GM19397 (cell line): ENCODE results near the gene ZNF618.

Source experiments
- ATAC-seq: cut with Tn5 transposase; IDR thresholded peaks from one replicate; pipeline ENCODE4 v1.9.1; 2021; ENCODE audit warnings: mild to moderate bottlenecking, moderate library complexity; ENCODE audit not compliant: unreplicated experiment

The ZNF618 gene

DNA sequence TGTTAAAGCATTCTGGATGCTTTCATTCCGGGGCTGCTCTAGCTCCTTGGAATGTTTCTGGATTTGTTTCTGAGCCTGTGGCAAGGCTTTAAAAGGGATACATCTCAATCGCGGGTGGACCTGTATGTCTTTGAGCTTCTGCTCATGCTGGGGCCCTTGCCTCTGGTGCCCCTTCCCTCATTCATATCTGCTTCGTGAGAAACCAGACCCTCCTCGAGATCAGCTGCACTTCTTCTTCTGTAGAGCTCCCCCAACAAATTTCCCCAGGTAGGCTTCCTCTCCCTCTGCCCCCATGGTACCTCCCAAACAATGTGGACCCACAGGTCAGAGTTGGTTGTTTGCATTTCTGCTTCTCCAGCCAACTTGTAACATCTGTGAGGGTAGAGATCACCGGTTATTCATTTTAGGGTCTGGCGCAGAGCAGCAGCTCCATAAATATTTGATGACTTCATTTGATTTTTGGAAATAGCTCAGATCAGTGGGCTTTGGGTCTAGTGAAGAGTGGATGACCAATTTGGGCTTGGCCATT lies 6.6 kb downstream of the ZNF618 start:
- ATAC-seq, result no peak

DNA sequence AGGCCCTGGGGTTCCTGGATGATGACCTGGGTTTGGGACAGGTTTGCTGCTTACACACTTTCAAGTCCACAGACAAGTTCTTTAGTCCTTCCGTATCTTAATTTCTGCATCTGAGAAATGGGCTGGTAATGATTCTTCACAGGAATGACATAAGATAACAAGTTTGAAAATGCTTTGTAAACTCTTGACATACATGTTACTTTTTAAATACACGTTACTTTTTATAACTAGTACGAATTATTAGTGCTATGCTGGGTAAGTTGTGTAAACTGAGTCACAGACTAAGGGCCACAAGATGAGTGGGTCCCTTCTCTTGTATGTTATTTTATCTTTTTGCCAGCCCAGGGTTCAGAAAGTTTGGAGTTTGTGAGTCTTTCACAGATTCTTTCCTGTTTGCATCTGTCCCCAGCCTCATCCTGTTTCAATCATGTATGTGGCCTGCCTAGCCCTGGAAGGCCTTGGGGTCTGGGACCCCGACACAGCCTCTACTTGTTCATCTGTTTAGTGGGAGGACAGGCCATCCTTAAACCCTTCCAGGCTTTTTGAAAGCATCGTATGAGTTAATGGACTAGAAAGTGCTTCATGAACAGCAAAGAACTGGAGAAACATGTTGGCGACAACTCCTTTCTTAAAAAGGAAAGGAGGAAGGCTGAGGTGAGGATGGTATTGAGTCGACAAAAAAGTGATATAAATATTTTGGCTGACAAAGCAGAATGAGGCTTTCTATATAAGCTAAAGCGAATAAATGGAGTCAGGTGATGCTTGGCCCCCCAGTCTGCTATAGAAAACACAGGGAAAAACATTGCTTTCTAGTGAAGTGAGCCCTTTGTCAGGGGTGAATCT lies 9.3 kb downstream of the ZNF618 start:
- no peak for ATAC-seq

DNA sequence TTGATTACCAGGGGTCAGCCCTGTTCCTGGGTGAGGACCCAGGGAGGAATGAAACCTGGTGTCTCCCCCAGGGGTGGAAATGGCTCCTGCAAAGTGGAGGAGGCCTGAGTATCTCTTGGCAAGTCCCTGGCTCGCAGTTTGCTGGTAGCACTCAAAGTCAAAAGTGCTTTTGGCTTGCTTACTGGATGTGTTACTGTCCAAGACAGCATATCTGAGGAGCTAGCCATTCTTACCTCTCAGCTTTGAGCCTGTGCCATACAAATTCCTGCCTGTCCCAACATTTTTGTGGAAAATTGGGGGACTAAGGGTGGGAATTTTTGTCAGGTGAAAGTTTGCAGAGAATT lies 9.9 kb downstream of the ZNF618 start:
- ATAC-seq, result no peak

DNA sequence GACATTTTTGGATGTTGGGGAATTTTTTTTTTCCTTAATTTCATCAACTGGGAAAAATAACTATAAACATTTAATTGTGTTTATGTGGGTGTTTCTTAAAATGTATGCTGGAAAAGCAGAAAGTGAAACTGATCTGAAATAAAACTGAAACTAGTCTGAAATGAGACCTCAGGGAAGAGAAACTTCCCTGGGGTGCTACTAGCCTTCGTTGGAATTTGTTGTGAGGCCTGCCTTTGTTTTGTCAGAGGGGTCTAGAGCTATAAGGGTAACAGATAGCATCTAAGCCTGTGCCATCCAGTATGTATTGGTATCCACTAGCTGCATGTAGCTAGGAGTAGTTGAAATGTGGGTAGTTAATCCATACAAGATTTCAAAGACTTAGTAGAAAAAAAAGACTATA lies 10.4 kb downstream of the ZNF618 start:
- no peak for ATAC-seq

DNA sequence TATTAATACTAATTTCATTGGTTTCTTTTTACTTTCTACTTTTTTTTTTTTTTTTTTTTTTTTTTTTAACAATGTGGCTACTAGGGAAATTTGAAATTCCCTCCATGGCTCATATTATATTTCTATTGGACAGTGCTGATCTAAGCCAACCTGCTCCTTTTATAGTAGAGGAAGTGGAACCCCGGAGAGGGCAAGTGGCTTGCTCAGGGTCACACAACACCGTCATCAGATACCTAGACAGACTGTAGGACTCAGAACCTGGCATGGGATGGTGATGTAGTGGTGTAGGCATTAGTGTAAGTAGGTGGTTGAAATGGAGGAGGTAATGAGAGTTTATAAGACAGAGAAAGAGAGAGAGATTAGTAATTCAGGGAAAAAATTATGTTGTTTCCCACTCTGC lies 10.8 kb downstream of the ZNF618 start:
- no peak for ATAC-seq

DNA sequence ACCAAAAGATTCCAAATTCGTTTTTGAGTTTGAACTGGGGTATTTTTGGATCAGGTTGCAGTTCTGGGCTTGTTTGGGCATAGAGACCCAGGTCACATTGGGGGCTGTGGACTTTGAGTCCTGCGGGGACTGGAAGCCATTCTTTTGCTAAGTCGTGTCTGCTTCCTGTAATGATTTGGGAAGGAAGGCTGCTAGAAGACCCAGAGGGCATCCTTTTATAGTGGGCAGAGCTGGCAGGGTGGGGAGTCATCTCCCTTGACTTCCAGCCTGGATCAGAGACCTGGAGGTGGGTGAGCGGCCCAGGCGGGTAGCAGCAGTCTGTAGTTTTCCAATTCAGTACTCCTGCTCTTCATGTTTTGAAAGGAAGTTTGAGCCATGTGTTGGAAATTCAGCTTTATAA lies 11.3 kb downstream of the ZNF618 start:
- no peak for ATAC-seq

DNA sequence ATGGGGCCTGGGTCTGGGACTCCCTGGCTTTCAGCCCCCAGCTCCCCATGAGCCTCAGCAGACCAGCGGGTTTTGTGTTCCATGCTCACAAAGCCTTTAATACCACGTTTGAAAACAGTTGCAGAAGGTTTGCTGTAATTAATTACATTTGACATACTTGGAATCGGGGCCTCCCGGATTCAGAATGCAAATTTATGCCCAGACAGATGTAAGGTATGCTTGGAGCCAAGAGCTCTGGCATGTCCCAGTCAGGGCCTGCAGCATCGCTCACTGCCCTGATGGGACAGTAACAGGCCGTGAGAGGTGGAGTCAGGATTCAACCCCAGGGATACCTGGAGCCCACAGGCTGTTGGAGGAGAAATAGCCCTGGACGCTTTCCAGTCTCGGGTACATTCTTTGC lies 12.2 kb downstream of the ZNF618 start:
- ATAC-seq, result no peak

DNA sequence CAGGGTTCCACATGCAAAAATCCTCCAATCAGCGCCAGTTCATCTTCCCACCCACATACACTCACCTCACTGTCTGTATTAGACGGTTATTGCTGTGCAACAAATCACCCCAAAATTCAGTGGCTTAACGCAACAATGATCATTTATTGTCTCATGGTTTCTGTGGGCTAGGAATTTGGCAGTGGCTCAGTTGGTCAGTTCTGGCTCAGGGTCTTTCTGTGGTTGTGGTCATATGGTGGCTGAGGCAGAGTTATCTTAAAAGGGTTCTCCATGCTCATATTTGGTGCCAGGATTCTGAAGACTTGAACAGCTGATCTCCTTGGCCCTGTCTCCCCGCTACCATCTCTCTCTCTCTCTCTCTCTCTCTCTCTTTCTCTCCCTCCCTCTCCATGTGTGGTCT lies 12.9 kb downstream of the ZNF618 start:
- ATAC-seq, result no peak

DNA sequence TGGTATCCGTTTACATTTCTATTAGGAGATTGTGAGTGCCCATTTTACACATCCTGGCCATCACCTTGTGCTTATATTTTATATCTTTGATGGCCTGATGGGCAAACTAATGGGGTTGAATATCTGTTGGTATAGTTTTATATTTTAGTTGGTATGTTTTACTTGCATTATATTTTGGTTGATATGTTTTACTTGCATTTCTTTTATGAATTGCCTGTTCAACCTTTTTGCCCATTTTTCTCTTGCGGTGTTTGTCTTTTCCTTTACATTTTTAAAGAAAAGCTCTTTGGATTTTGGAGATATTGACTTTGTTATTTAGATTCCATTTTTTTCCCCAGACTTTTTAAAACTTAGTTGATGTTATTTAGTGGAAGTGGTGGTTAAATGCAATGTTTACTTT lies 14.6 kb downstream of the ZNF618 start:
- no peak for ATAC-seq

DNA sequence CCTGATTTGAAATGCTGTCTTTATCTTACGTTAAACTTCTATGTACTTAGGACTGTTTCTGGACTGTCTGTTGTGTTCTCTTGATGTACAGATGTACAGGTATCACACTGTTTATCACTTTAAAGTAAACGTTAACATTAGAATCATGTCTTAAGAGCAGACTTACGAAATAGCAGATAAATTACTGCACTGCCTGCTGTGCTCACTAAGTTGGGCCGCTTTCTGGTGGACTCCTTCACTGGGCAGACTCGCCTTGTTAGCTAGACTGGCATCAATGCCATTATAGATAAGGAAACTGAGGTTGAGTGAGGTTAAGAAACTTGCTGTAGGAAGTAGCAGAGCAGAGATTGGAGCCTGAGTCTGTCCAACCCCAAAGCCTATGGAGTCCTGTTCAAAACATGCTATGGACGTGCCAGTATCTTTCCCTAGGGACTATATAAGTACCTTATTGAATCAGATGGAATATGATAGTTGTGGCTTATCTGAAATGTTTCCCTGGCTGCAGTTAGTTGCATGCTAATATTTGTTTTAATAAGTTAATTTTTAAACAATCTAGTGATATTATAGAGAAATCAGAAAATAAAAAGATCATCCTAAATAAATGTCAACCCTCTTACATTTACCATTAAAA lies 16.9 kb downstream of the ZNF618 start:
- ATAC-seq, result no peak

DNA sequence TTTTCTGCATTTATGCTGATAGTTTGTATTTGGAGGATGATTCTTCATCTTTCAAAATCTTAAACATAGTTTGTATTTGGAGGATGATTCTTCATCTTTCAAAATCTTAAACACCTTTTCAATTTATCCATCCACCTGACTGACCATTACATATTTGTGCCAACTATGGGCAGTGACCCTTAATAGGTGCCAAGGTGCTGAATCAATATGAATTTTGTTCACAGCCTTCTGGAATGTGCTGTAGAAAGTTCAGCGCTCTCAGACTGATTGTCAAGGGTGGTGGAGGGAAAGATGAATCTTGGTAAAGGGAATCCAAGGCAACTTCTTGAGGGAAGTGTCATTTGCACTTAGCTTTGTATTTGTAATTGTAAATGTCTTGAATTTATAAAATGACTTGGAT lies 18.1 kb downstream of the ZNF618 start:
- no peak for ATAC-seq

DNA sequence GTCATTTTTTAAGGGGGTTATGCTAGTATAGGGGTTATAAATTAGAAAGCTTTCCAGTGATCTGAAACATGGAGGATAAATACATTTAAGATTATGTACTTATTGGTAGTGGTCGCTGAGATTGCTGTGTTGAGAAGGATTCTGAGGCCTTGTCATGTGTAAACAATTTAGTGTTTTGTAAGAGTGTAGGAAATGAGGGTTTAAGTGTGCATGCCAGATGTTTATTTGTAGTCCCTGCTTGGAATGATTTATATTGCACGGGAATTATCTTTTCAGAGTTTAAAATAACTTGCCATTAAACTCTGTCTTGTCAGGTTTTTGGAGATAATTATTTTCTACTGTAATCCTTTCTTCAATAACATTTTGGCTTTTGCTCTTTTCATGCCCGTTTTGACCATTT lies 19.4 kb downstream of the ZNF618 start:
- ATAC-seq, result no peak

DNA sequence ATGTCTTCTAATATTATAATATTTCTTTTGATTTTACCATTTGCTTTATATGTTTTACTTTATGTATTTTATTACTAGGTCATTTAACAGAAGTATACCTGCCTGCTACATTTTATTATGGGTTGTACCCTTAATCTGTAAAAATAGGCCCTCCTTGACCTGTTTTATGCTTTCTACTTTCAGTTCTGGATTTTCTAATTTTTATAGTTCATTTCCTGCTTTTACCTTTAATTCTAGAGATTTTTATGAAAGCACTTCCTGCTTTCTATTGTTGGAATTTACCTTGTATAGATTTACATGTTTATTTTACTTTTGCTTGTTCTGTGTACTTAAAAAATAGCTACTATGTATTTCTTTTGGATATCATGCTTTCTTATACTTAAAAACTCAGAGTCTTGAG lies 20.6 kb downstream of the ZNF618 start:
- ATAC-seq, result no peak

DNA sequence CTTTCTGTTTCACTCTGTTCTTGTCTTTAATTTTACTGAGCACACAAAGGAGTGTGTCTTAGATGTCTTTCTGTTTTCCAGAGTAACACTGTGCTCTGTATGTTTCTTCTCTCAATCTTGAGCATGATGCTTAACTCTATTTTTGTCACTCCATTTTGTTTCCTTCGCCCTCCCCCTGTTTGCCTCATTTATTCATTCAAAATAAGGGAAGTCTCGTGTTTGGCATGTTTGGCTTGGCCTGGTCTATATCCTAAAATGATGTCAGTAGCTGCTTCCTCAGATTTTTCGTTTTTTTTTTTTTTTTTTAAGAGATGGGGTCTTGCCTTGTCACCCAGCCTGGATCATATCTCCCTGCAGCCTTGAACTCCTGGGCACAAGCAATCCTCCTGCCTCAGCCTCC lies 22.0 kb downstream of the ZNF618 start:
- no peak for ATAC-seq

DNA sequence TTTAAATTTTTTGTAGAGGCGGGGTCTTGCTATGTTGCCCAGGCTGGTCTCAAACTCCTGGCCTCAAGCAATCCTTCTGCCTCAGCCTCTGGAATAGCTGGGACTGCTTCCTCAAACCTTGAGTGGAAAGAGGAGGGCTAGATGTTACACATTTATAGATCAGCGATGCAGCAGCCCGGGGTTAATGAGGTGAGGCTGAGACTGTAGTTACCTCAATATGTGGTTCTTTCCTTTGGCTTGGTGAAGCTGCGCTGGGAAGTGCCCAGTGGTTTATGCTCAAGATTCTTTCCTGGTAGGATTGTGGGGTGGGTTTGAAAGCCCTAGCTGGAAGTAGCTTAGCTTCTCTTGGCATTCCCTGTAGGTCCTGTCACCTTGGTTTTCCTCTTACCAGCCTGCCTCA lies 22.5 kb downstream of the ZNF618 start:
- no peak for ATAC-seq

DNA sequence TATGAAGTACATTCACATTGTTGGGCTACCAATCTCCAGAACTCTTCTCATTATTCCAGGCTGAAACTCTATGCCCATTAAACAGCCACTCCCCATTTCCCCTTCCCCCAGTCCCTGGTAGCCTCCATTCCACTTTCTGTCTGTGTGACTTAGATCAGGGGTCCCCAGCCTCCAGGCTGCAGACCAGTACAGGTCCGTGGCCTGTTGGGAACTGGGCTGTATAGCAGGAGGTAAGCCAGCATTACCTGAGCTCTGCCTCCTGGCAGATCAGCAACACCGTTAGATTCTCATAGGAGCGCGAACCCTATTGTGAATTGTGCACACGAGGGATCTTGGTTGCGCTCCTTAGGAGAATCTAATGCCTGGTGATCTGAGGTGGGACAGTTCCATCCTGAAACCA lies 23.1 kb downstream of the ZNF618 start:
- no peak for ATAC-seq

DNA sequence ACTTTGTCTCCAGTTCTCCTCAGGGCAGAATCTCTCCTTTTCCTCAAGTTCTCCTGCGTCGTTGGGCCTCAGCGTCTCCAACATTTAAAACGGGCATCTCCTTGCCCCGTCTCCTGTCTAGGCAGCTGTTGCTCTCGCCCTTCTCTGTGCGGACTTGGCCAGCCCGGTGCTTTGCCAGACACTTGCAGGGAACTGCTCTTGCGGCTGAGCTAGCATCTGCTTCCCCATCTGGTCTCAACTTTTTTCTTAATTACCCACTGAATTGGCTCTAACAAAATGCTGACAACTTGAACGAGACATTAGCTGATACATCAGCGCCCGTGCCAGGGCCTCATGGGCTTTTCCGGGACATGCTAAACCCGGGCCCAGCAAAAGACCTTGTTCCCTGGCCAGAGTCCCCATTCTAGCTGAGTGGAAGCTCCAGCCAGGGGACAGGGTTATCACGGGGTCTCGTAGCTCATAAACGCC lies 25.1 kb downstream of the ZNF618 start:
- no peak for ATAC-seq

DNA sequence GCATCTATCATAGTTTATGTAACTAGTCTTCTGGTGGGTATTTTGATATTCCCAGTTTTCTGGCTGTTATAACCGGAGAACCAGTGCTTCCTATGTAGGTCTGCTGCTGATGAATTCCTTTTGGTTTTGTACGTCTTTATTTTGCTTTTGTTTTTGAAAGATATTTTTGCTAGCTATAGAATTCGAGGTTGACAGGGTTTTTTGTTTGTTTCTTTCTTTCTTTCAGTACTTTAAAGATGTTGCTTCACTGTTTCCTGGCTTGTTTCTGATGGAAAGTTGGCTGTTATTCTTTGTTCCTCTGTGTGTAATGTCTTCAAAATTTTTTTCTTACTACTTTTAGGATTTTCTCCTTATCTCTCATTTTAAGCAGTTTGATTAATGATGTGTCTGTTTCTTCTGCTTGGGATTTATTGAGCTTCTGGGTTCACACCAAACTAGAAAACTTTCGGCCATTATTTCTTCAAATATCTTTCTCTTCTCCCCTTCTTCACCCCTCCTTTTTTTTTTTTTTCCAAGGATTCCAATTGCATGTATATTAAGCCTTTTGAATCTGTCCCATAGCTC lies 27.5 kb downstream of the ZNF618 start:
- ATAC-seq, result no peak

DNA sequence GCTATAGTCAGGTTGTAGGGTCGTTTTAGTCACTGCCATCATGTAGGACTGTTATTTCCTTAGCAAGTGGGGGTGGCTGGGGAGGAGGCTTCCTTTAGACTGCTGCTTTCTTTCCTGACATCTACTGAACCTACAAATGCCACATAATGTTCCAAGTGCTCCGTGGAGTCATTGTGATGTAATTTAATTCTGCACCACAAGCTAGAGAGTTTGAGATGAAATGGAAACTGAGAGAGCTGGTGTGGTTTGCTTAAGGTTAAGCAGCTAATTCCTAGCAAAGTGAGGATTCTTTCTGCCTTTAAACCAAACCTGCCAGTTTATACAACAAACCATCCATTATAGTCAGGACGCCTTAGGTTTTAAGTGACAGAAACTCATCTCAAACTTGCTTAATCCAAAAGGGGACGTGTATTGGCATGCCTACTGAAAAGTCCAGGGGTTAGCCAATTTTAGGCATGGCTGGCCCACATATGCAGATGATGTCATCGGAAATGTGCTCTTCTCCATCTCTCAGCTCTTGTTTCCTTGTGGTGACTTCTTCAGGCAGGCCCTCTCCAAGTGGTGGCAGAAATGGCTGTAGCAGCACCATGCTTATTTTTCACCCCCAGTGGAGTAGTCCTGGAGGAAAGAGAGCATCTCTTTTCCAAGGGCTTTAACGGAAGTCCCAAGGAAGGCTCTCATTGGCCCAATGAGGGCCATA lies 30.5 kb downstream of the ZNF618 start:
- no peak for ATAC-seq

DNA sequence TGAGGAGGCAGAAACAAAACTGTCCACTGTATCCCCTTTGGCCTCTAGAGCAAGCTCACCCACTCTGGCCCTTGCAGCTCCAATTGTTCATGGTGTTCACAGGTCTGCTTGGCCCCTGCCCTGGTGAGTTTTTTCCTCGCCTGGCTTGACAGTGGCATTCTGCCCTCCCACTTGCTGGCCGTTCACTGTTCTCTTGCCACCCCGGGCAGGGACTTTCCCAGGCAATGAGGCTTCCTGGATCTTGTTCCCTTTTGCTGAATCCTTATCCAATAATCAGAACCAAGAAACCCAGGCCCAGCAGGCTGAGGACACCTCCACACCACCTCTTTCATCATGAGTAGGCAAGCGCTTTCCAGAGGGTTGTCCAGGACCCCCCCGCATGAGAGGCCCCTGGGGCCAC lies 31.2 kb downstream of the ZNF618 start:
- ATAC-seq, result no peak

DNA sequence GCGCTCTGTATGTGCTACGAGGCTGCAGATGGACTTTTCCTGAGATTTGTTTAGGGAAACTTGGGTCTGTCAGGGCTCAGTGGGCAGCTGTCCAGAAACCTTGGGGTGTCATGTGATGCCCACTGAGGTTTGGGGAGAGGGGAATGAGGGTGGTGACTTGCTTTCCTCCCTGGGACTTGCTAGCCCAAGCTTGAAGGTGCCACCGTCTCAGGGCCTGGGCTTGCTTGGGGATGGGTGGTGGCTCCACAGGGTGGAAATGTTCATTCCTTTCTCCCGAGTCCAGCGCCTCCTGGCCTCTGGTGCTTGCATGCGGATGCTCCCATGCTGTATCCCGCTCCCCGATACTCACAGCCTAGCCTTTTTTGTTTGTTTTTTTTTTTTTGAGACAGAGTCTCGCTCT lies 33.3 kb downstream of the ZNF618 start:
- no peak for ATAC-seq
